ENCODE measurements around the gene CTPS1.

GRCh38 chr1:40985161-40985560, 5.7 kb downstream of the CTPS1 start:
- TF ChIP-seq FOSL1 (IDR thresholded peaks at IDR 0.05; ENCODE audit: low read depth) (no peak), CBX3 (IDR thresholded peaks at IDR 0.05; ENCODE audit: low read depth) (no peak), EZH2 (IDR thresholded peaks at IDR 0.05) (no peak), MAX (IDR thresholded peaks at IDR 0.05) (no peak), TCF7L2 (IDR thresholded peaks at IDR 0.05; ENCODE audit: borderline replicate concordance, extremely low read depth, insufficient read depth, insufficient read length) (no peak), SP1 (IDR thresholded peaks at IDR 0.05; ENCODE audit: low read depth) (no peak), EZH2phosphoT487 (IDR thresholded peaks at IDR 0.05; ENCODE audit: borderline replicate concordance) (no peak), ZNF274 (IDR thresholded peaks at IDR 0.05; ENCODE audit: low read depth, low read length) (no peak), RAD21 (IDR thresholded peaks at IDR 0.05; ENCODE audit: low read depth) (no peak)
- TF ChIP-seq, protein P1, sequence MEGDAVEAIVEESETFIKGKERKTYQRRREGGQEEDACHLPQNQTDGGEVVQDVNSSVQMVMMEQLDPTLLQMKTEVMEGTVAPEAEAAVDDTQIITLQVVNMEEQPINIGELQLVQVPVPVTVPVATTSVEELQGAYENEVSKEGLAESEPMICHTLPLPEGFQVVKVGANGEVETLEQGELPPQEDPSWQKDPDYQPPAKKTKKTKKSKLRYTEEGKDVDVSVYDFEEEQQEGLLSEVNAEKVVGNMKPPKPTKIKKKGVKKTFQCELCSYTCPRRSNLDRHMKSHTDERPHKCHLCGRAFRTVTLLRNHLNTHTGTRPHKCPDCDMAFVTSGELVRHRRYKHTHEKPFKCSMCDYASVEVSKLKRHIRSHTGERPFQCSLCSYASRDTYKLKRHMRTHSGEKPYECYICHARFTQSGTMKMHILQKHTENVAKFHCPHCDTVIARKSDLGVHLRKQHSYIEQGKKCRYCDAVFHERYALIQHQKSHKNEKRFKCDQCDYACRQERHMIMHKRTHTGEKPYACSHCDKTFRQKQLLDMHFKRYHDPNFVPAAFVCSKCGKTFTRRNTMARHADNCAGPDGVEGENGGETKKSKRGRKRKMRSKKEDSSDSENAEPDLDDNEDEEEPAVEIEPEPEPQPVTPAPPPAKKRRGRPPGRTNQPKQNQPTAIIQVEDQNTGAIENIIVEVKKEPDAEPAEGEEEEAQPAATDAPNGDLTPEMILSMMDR (IDR thresholded peaks at IDR 0.05 in 2 of 3, conservative IDR thresholded peaks at IDR 0.05 in 1 of 3; ENCODE audit: borderline replicate concordance in 1 of 3, insufficient read depth in 1 of 3, low read depth in 2 of 3, low read length in 2 of 3) = no peak
